NCI-H446 treated with DMSO at 0.1 percent for 48 hours (cell line): Measurements from ENCODE around the gene GLT6D1.
"Not testable (repeated sequence)": the region's sequence is repeated elsewhere in the genome, so short reads cannot be mapped to it uniquely, and the experiment has no call there.

Experiments used
- DNase-seq: peaks from one replicate; lab custom pipeline; 2025; lab: John Stamatoyannopoulos, UW

GLT6D1 gene, protein sequence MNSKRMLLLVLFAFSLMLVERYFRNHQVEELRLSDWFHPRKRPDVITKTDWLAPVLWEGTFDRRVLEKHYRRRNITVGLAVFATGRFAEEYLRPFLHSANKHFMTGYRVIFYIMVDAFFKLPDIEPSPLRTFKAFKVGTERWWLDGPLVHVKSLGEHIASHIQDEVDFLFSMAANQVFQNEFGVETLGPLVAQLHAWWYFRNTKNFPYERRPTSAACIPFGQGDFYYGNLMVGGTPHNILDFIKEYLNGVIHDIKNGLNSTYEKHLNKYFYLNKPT

DNA sequence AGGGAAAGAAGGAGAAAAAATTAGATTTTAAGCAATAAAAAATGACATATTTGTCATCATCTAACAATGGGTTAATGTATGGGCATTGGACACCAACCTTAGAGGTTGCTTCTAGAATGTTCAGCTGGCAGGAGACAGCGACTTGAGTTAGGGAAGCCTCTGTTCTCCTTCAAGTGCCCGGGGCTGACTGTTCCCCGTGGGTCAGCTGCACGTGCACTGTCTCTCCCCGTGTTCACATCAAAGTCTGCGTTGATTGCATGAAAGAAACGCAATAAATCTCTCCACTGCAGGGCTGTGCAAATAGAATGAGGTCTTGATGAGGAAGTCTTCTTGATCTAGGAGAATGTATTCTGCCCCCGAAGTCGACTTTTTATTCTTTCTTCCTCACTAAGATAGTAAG lies at the start of gene GLT6D1:
TSS of gene GLT6D1 (minus strand) at position 345 of the 400 bp plus-strand sequence. CDS start 353 bp downstream, outside the sequence.
- no peak for DNase-seq

- no peak for DNase-seq
These were observed 49.7 kb upstream of the GLT6D1 start for GRCh38 chr9:135689011-135689410.

GRCh38 chr9:135687216-135687615 lies 47.9 kb upstream of the GLT6D1 start:
- no peak for DNase-seq

GRCh38 chr9:135684691-135685090 lies 45.4 kb upstream of the GLT6D1 start:
- DNase-seq, result no peak

GRCh38 chr9:135683401-135684034 lies 44.2 kb upstream of the GLT6D1 start:
- no peak for DNase-seq

- DNase-seq, result no peak
These were observed 41.8 kb upstream of the GLT6D1 start for GRCh38 chr9:135681161-135681560.

GRCh38 chr9:135680056-135680455 lies 40.7 kb upstream of the GLT6D1 start:
- DNase-seq, result no peak

DNA sequence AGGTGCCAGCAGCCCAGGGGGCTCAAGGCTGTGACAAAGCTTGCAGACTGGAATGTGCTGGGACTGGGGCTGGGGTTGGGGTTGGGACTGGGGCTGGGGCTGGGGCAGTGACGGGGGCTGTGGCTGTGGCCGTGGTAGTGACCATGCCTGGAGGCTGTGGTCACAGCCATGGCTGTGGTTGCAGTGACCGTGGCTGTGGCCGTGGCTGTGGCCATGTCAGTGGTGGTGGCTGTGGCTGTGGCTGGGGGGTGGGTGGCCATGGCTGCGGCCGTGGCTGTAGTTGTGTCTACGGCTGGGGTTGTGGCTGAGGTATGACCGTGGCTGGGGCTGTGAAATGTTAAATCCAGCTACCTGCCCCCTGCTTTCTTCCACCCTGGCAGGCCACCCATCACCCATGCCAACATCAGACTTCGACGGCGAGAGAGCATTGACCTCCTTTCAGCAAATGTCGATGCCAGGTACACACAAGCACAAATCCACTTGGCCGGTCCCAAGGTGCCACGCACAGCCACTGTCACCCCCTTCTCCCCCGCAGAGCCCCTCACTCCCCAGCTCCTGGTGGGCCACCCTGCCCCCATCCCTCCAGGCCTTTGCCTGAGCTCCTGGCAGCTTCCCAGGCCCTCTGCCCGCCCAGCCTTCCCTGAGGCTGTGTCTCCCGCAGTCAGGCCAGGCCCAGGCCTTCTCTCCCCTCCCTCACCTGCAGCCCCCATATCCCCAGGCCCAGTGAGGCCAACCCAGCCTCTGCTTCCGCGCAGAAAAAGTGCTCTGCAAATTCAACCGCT lies 39.1 kb upstream of the GLT6D1 start:
- DNase-seq, result no peak

DNA sequence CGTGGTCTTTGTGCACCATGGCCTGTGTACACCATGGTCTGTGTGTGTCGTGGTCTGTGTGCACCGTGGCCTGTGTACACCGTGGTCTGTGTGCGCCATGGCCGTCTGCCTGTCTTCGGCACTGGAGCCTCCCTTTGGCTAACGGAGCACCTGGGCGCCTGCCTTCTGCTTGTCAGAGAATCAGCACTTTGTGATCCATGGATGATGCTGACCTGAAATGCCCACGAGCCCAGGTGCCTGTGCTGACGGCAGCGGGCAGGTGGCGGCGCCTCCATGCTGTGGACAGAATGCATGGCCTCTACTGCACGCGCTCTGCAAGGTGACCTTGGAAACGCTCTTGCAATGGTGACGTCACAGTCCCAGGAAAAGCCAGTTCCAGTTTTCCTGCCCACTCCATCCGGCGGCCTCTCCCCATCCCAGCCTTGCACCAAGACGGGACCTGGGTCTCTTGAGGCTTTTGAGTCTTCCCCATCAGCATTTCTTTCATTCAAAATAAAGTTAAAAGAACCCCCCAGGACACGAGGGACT lies 38.4 kb upstream of the GLT6D1 start:
- DNase-seq, result no peak

GRCh38 chr9:135676891-135677290 lies 37.6 kb upstream of the GLT6D1 start:
- no peak for DNase-seq

DNA sequence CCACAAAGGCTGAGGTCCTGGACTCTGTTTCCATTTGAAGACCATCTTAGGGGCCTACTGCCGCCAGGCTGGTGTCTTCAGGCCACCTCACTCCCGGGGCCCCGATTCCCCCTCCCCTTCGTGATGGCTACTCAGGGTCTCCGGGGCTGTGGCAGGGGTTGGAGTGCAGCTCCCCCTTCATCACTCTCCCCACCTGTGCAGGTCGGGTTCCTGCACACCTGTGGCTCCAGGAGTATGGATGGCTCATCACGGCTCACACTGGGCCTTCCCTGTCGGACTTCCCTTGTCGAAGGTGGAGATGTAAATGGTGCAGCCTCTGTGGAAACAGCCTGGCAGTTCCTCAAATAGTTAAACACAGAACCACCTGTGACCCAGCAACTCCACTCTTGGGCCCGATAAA lies 35.6 kb upstream of the GLT6D1 start:
- no peak for DNase-seq

DNA sequence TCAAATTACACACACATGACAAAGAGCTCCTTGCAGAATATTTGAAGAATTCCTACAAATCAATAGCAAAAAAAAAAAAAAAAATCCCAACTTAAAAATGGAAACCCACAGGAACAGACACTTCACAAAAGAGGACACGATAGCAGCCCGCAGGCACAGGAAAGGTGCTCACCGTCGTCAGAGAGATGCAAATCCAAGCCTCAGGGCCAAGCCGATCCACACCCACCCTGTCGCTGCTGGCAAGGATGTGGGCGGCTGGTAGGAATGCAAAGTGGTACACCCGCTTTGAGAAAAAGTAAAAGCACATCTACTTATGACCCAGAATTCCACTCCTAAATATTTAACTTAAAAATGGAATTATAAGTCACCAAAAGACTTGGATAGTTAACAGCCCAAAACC lies 34.6 kb upstream of the GLT6D1 start:
- DNase-seq, result no peak

DNA sequence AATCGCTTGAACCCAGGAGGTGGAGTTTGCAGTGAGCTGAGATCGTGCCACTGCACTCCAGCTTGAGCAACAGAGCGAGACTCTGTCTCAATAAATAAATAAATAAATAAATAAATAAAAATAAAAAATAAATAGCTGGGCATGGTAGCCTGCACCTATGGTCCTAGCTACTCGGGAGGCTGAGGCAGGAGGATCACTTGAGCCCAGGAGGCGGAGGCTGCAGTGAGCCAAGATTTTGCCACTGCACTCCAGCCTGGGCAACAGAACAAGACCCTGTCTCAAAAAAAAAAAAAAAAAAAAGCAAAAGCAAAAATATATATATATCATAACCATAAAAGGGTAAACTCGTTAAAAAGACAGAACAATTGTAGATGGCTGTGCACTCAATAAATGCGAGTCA lies 33.4 kb upstream of the GLT6D1 start:
- DNase-seq, result not testable (repeated sequence)

GRCh38 chr9:135671591-135672041 lies 32.3 kb upstream of the GLT6D1 start:
- no peak for DNase-seq

DNA sequence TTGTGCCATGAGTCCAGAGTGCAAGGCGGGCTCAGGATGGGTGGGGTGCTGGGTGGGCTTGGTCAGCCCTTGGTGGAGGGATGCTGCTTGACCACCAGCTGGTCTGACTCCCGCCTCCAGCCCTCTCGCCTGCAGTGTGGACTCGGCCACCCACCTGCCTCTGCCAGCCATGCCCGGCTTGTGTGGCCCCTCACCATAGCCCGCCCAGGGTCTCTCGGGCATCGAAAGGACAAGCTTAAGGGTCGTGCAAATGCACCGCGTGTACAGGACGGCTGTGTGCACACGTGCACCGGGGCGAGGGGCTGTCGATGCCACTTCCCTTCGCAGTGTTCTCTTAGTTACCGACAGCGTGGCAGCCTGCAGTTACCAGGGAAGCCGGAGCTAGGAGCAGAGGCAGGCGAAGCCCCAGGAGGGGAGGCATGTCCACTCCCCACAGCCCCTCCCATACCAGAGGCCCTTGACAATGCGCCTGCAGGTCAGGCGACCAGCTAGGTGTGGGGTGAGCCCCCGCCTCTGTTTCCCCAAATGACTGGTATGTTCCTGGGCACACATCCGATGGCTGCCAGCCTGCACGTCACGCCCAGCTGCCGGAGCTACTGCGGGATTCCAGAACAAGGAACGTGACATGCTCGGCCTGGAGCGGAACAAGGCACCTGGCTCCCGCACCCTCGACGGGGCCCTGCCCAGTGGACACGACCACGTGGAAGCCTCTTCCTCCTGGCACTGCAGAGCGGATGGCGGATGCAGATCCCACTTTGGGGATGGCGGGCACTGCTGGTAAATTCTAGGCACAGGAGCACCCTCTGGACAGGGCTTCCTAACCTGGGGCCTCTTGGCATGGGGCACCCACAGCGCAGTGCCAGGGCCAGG lies 31.6 kb upstream of the GLT6D1 start:
- no peak for DNase-seq

DNA sequence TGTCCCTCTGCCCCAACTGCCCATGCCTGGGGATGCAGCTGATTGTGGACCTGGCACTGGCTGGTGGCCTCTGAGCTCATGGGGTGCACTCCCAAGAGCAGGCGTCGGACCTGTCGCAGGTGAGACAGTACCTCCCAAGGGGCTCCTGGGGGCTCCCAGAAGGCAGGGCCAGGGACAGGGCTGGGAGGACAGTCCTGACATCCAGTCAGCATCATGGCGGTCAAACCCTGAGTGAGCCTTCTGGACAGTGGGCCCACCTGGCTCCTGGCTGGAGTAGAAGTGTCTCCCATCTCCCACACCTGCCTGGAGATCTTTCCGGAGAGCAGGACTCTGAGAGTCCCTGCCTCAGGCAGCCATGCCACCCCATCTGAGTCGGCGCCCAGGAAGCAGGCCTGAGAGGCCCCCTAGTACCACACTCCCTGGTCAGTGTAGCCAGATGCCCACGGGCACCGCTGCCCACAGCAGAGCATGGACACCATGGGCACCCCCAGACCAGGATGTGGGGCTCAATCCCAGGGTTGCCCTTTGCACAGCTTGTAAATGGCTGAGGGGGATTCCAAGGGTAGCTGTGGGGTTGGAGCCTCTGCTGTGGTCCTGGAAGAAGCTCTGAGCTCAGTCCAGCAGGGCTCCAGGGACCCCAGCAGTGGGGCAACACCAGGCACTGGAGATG lies 30.4 kb upstream of the GLT6D1 start:
- no peak for DNase-seq

GRCh38 chr9:135669018-135669417 lies 29.7 kb upstream of the GLT6D1 start:
- not testable (repeated sequence) for DNase-seq

- DNase-seq, result no peak
These were observed 28.2 kb upstream of the GLT6D1 start for GRCh38 chr9:135667463-135668001.

DNA sequence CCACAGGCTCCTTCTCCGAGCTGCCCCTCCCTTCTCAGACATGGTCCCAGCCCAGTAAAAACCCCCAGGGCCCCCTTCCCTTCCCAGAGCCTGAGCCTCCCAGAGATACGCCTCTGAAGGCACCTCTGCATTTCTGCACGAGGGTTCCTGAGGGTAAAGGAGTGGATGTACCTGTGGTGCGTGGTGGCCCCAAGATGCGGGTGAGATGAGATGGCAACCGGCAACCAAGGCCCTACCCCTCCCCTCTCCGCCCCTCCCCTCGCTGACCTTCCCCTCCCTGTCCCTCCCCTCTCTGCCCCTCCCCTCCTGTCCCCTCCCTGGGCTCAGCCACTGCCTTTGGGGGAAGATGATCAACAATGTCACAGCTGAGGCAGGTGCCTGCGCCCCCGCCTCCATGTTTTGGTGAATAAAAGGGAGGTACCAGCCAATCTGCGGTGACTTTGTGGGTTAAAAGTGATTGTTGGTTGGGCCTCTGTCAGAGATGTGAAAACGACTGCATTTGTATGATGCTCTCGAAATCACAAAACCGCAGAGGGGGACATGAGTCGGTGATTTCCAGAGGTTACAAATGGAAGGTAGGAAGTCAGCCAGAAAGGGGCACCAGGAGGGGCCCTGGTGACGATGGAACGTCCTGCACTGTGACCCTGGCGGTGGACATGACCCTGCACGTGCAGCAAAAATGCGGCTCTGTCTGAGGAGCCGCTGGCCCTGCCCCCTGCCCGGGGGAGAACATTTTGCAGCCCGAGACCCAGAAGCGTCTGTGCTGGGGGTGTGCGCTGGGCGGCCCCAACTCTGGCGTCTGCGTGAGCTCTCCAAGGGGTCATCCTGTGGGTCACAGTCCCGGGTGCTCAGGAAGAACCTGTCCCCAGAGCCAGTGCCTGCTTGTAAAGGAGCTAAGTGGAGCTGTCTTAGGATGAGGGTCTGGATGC lies 27.5 kb upstream of the GLT6D1 start:
- DNase-seq, result no peak

GRCh38 chr9:135665795-135666189 lies 26.5 kb upstream of the GLT6D1 start:
- no peak for DNase-seq
